Measurements from ENCODE around the gene INAVA.
A peak's percentile ranks its signal among the peaks of the same experiment; 100 is the strongest.

The INAVA gene, protein sequence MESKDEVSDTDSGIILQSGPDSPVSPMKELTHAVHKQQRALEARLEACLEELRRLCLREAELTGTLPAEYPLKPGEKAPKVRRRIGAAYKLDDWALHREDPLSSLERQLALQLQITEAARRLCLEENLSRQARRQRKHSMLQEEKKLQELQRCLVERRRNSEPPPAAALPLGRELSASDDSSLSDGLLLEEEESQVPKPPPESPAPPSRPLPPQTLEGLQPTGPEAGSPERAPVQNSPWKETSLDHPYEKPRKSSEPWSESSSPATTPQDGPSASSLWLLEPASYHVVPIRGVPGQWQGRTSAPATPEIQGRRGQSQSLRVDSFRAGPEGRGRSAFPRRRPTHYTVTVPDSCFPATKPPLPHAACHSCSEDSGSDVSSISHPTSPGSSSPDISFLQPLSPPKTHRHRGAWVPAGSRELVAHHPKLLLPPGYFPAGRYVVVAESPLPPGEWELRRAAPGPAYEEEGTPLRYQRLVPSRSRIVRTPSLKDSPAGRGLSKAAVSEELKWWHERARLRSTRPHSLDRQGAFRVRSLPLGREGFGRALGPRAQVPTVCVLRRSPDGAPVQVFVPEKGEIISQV

DNA sequence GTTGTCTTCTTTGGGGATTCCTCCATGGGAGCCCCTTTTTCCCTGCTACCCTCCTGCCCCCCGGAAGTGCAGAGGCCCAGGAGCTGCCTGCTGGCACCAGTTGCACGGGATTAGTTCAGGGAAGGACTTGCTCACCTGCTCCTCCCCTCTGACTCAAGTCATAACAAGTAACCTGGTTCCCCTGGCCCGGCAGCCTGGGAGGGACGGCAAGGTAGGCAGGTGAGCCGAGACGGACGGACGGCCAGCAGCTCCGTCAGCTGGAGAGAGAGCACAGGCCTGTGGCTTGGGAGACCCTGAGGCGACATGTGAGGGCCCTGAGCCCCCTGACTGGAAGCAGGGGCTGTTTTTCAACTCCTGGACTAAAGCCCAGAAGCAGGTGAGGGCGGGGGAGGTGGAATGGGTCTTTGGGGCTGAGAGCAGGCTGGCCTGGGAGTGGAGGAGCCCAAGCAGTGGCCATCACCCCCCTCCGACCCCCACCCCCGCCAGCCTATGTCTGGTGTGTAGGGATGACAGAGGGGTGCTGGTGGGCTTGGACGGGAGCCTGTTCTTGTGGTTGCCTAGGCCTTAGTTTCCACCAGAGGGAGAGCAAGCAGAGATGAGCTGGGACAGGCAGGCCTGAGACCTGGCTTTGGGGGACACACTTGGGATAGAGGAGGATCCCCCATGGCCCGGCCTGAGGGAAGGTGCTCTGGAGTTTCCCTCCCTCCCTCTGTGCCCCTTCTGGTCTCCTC, at the start of gene INAVA:
Gene INAVA (plus strand): TSS at position 189 of the 731 bp plus-strand sequence. CDS start 3,501 bp downstream, outside the sequence.
- no peak for DNase-seq

DNA sequence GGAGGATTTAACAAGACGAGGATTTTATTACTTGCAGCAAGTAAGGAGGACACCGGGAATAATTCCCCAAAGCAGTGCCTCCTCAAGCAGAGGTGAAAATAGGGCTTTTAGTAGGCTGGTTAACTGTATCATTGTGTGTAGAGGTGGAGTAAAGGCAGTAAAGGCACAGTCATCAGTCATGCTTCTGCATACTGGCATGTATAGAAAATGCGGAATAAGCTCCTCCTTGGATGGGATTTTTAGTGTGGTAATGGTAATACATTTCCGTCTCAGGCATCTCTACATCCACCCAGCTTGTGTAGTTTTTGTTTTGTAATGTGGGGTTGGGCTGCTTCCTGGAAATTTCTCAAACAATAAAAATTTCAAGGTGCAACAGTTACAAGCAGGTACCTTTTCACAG, 49.3 kb upstream of the INAVA start:
- DNase-seq, result no peak

DNA sequence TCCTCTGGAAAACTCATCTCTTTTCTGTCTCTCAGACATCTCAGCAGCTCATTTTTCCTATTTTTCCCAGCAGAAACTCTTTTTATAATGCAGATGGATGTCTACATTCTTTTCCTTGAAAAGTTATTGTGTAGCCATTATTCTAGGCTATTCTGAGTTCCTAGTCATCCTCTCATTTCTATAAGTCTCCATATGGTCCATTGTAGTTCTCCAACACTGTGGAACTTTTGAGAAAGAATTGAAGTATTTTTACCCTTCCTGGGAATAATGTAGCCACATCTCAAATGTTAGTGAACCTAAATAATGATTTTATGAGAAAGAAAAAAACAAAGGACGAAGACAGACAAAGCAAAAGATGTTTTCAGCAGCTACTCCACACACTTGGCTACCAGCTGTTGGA, 48.3 kb upstream of the INAVA start:
- DNase-seq, result no peak

DNA sequence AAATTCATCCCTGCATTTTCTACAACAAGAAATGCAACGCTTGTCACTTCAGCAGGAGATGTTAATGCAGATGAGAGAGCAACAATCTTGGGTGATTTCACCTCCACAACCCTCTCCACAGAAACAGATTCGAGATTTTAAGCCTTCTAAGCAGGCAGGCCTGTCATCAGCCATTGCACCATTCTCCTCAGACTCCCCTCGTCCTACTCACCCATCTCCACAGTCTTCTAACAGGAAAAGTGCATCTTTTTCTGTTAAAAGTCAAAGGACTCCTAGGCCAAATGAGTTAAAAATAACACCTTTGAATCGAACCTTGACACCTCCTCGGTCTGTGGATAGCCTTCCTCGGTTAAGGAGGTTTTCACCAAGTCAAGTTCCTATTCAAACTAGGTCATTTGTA, 45.3 kb upstream of the INAVA start:
- no peak for DNase-seq

DNA sequence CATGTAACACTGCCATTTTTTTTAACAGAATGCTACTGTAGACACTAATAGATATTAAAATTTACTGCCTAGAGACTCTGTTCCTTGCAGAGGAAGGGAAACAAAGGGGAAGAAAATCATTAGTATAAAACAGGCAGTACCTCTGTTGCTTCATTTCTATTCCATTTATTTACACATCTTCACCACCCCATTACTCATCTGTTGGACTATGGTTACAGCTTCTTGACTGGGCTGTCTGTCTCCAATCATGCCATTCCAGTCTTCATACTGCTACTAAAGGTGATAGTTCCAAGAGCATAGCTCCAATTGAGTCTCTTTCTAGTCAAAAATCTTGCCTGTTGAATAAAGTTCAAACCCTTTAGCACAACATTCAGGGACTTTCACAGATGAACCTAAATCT, 44.1 kb upstream of the INAVA start:
- DNase-seq, result no peak

DNA sequence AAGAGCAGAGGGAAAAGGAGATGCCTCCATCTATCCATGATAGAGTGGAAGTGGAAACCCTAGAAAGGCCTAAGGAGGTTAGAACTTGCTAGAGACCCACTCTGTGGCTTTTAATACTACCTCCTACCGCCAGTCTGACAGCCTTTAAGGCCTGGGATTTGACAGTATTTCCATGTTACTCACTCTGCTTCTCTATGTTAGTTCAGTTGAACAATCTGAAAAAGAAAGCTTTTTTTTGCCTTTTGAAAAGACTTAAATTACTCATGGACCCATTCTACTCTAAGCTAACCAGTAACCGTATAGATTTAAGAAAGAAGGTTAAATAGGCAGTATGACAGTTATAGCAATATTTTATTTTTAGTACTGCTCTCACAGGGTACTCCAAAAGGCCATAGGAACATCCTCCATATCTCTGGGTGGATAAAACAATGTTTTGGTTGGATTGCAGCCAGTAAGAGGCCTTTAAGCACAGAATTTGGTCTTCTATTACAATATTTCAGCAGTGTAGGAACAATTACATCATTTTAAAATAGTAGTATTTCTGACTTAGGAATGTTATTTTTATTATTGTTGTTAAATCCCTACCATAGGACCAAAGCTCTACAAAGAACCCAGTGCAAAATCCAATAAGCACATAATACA, 37.9 kb upstream of the INAVA start:
- no peak for DNase-seq

DNA sequence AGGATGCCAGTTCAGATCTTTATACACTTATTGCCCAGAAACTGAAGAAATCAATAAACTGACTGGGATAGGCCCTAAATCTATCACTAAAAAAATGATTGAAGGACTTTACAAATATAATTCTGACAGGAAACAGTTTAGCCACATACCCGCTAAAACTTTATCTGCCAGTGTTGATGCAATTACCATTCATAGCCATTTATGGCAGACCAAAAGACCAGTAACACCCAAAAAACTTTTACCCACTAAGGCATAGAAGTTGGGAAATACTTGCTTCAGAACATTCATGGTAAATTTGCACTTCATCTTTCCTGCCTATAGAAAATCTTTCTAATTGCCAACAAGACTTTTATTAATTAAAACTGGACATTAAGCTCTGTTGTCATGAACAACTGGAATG, 36.9 kb upstream of the INAVA start:
- DNase-seq, result no peak

DNA sequence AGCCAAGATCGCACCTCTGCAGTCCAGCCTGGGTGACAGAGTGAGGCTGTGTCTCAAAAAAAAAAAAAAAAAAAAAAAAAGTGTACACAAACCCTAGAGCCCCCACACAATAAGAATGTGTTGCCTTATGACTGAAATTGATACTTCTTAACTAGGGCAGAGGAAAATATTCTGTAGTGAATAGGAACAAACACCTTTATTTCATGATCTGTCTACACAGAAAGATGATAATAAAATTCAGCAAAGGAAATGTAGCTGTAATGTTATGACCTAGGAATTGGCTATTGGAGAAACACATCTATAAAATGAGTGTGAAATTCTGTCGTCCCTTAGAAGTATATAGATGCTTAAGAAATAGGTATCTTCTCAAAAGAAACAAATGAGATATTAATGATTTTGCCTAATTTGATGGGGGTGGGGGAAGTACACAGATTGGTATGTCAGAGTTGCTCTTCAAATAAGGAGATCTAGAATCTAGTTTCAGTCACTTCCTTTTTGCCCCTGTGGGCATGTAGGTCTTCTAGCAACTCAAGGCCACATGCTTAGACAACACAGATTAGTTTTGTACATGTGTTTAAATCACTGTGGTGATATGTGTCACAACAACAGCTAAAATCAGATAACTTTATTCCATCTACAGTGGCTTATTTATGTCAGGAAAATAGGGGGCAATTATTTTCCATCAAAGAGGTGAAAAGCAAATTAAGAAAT, 32.6 kb upstream of the INAVA start:
- DNase-seq, result no peak

DNA sequence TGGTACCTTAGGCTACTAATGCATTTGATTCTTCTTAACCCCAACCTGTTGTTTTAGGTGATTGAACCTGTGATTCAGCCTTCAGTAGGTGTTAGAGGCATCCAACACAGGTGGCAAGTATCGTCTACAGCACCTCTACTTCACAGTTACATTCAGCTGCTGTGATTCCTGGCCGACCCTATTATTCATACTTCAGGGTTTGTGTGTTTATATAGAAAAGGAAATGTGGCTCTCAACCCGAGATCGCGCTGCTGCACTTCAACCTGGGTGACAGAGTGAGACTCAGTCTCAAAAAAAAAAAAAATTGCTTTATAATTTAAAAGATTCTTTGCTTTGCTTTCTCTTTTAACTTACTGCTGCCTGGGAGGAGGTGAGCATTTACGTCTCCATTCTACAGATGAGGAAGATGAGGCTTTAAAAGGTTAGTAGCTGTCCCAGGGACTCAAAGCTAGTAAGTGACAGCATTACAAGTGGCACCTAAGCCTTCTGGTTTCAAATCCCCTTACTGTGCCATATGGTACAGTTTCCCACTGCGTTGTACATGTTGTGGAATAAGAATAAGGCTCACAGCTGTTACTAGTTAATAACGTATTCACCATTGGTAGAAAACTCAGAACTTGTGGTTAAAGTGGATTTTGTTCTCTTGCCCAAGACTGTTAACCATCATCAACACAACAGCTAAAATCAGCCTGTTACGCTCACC, 31.8 kb upstream of the INAVA start:
- DNase-seq, result no peak

DNA sequence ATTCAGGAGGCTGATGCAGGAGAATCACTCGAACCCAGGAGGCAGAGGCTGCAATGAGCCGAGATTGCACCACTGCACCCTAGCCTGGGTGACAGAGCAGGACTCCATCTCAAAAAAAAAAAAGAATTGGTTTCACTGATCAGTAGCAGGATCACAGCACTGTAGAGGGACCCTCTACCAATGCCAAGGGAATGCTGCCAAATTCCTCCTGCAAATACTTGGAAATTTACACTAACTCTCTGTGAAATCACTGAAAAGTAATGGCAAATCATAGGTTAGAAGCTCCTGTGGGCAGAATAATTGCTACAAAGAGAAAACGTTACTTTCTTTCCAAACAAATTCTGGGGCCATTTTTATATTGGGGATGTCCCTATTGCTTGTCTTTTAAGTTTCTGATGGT, 28.6 kb upstream of the INAVA start:
- no peak for DNase-seq

DNA sequence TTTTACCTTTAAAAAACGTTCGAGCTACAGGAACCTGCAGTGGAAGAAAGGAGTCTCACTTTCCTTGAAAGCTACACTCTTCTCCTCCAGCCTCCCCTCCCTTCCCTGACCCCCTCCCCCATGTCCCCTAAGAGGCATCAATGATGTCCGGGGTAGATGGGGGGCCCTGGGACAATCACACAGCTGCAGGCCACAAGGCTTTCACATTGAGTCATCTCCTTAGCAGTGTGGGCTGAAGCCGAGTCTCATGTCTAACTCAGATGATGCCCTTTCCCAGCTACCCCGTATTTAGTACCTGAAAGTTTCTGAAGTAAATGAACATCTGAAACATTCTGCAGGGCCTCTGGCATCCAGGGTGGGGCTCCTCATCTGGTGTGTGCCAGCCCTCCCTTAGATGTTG, 28.2 kb upstream of the INAVA start:
- no peak for DNase-seq

DNA sequence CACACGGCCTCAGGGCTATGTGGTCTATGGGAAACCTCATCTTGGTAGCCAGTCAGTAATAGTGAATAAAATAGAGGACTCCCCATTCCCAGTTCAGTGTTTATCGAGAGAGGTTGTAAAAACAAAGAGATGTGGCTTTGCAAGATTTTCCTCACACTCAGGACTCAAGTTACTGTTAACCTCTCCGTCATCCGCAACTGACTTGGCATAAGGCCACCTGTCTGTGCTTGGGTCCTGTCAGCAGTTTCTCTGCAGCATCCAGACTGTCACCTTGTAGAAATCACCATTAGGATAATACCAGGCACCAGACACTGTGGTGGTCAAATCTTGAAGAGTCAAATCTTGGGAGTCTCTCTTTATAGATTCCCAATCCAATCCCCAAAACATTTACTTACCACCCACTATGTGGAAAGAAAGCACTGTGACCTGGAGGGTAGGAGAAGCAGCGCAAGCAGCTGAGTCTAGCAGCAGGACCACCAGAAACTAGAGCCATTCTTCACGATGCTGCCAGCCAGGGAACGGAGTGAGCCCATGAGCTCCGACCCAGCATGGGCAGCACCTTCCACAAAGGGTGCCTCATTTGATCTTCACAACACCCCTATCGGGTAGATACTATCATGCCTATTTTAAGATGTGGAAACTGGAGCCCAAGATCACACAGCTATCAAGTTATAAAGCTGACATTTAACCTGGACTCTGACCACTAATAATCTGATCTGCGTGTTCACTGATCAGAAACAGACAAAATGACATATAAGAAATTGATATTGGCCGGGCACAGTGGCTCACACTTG, 27.5 kb upstream of the INAVA start:
- no peak for DNase-seq

DNA sequence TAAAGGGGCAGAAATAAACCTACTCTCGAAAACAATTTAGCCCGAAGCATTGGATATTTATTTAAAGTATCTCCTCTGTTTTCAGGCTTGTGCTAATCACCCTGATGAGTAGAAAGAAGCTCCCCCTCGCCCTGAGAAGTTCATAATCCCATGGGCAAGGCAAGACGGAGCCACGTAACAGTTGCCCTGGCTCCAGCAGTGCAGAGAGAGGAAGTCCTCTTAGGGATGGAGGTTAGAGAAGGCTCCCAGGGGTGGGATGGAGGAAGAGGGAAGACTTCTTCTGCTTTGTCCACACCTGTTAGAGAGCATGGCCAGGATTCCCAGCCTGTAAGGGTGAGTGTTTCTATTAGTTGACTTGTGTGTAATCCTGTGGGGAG, 25.3 kb upstream of the INAVA start:
- no peak for DNase-seq

DNA sequence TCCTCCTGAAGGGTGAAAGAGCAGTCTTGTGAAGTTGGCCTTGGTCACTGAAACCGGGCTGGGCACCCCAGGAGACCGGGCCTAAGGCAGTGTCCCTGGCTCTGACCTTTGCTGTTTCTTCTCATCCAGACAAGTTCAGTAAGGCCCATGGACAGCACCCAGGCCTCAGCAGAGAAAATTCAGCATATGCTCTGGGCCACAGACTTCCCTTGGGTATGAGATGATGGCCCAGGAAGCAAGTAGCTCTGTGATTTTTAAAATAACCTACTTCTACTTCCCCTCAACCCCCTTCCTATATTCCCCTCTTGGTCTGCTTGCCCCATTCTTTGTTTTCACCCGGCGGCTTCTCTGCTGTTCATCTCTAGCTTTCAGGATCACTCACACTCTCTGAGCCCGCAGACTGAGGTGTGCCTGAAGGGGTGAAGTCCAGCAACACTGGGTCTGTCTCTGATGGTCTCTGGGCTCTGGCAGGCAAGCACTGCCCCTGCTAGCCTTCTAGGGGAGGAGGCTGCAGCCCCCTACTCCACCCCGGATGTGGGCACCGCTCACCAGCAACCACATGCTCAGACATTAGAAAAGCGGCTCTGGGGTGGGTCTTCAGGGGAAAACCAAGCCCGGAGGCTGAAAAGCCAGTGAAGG, 24.8 kb upstream of the INAVA start:
- no peak for DNase-seq

DNA sequence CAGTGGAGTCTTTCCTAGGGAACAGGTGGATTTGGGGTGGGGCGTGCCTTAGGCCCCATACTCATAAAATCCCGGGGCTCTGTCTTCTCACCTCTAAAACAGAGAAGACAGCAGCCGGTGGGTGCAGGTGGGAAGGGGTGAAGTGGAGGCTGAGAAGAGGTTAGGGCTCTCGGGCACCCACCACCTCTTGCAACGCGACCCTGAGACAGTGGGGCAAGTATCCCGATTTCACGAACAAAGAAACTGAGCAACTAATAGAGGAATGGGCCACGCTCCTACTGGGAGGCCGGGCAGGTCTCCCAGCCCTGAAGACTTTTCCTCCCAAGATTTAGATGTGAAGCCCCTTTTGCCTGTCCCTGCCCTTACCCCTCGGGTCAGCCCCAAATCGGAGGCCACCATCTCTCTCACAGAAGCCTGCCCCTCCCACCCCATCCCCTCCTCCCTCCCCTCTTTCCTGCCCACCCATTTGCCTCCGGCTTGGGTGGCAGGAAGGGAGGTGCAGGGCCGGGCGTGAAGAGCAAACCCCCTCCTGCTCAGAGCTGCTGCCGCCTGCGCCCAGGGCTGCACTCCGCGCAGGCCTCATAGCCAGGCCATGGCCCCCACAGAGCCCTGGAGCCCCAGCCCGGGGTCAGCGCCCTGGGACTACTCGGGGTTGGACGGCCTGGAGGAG, 22.1 kb upstream of the INAVA start, which contains the start of gene GPR25:
Gene GPR25 (plus strand): TSS at position 536 of the 670 bp plus-strand sequence. CDS start 57 bp downstream, at position 593.
- DNase-seq, result no peak

DNA sequence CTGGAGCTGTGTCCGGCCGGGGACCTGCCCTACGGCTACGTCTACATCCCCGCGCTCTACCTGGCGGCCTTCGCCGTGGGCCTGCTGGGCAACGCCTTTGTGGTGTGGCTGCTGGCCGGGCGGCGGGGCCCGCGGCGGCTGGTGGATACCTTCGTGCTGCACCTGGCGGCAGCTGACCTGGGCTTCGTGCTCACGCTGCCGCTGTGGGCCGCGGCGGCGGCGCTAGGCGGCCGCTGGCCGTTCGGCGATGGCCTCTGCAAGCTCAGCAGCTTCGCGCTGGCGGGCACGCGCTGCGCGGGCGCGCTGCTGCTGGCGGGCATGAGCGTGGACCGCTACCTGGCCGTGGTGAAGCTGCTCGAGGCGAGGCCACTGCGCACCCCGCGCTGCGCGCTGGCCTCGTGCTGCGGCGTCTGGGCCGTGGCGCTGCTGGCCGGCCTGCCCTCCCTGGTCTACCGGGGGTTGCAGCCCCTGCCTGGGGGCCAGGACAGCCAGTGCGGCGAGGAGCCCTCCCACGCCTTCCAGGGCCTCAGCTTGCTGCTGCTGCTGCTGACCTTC, 21.5 kb upstream of the INAVA start:
- DNase-seq, result peak; percentile 33

DNA sequence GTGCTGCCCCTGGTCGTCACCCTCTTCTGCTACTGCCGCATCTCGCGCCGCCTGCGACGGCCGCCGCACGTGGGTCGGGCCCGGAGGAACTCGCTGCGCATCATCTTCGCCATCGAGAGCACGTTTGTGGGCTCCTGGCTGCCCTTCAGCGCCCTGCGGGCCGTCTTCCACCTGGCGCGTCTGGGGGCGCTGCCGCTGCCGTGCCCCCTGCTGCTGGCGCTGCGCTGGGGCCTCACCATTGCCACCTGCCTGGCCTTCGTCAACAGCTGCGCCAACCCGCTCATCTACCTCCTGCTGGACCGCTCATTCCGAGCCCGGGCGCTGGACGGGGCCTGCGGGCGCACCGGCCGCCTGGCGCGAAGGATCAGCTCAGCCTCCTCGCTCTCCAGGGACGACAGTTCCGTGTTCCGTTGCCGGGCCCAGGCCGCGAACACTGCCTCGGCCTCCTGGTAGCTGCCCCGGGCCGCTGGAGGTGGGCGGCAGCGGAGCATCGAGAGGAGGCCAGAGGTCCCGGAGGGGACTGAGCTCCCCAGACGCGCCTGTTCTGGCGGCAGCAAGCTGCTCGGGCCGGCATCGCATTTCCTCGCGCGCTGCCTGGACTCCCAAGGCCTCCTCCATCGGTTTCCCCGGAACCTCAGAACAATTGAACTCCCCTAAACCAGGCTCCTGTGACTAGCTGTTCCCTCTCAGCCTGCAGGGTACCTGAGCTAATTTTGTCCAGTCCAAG, 20.9 kb upstream of the INAVA start:
- no peak for DNase-seq

DNA sequence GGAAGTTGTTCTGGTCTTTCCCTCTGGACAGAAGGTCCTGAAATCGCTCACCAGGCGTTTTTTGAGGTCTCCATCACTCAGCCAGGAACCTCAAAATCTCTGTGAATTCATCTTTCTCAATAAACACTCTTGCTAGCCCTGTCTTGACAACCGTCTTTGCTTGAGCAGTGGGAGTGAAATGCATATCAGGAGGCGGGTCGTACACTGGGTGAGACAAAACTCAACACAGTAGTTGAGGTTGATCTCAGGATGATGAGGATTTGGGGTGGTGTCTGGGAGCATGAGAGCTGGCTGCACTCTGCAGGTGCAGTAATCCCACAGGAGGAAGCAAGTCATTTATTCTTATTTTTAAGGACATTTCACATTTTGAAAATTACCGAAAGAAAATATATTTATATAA, 20.0 kb upstream of the INAVA start:
- DNase-seq, result no peak

DNA sequence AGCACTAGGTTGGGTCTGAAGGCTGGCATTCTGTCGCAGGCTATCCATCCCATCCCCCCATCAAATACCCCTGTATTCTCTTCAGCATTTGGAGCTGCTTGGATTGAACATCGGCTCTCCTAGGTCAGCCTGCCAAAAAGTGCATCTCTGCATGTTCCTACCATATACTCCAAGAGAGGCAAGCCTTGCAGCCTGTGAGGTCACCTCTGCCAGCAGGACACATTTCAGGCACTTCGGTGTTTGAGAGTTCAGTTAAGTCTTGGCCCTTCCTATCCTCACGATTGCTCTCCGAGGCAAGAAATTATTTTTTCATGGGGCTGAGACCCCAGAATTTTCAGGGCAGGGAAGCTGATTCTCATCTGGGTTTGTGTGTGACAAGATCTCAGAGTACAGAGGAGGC, 19.3 kb upstream of the INAVA start:
- DNase-seq, result no peak
